Activated CD8-positive, alpha-beta memory T cell treated with anti-CD3 and anti-CD28 coated beads, Interleukin-2, amount 50 U/mL, for 4 hours (primary cell): ENCODE measurements around the gene TMEM181.
A peak's percentile ranks its signal among the peaks of the same experiment; 100 is the strongest.
"Not testable (repeated sequence)": the region's sequence is repeated elsewhere in the genome, so short reads cannot be mapped to it uniquely, and the experiment has no call there.

Source experiments
- DNase-seq: peaks from one replicate; pipeline ENCODE4 v3.0.0-alpha.2; 2020

The TMEM181 gene

DNA sequence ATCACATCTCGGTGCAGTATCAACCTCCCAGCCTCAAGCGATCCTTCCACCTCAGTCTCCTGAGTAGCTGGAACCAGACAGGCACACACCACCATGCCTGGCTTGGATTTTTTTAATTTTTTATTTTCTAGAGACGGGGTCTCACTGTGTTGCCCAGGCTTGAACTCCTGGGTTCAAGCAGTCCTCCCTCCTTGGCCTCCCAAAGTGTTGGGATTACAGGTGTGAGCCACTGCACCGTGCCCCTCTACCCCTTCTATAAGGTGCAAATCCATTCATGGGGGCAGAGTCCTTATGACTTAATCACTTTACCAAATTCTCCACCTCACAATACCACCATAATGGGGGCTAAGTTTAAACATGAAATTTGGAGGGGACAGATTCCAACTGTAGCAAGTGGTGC is 37.7 kb downstream of the TMEM181 start:
- DNase-seq: no peak

DNA sequence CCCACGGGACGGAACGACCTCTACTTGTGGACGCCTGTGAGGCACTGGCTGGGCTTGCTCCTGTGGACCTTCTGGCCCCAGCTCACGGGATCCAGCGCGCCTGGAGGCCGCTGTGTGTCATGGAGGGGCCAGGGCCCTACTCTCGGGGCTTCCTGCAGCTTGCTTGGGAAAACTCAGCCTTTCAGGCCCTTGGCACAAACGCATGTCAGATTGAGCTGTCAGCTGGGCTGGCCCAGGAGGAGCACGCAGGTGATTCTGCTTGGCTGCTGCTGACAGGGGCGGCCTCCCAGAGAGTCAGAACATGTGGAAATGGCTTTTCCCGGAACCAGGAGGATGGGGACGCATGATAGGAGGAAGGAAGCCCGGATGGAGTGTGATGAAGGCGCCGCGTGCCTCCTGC is 39.7 kb downstream of the TMEM181 start:
- DNase-seq: no peak

DNA sequence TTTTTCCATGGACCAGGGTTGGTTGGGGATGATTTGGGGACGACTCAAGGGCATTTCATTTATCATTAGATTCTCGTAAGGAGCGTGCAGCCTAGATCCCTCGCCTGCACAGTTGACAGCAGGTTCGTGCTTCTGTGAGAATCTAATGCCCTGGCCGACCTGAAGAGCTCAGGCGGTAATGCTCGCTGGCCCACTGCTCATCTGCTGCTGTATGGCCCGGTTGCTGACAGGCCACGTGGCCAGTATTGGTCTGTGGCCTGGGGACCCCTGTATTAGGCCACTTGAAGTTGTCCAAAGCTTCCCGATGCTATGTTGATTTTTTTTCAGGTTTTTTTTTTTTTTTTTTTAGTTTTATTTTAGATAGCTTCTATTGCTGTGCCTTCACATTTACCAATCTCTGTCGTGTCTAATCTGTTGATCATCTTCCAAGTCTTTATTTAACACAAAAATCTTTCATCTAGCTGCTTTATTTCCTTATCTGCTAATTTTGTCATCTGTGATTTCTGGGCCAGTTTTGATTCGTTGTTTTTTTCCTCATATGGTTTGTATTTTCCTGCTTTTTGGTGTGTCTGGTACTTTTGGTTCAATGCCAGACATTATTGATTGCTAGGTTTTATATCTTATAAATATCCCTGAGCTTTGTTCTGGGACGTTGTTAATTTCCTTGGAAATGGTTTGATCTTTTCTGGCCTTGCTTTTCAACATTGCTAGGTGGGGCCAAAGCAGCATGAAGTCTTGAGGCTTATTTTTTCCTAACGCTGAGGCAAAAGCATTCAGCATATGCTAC is 43.6 kb downstream of the TMEM181 start:
- no peak for DNase-seq

DNA sequence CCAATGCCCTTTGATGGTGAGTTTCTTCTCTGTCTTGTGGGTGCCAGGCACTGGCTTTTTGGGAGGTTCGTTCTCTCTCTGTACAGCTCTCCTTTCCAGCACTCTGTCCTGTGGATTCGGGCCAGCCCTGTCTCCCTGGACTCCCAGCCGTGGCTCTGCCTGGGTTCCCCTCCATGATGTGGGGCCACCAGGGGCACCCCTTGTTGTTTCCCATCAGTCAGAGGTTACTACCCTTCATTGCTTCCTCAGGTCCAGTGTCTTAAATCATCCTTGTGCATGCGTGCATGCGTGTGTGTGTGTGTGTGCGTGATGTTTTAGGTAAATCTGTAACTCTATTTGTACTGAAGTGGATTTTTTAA is 44.1 kb downstream of the TMEM181 start:
- no peak for DNase-seq

DNA sequence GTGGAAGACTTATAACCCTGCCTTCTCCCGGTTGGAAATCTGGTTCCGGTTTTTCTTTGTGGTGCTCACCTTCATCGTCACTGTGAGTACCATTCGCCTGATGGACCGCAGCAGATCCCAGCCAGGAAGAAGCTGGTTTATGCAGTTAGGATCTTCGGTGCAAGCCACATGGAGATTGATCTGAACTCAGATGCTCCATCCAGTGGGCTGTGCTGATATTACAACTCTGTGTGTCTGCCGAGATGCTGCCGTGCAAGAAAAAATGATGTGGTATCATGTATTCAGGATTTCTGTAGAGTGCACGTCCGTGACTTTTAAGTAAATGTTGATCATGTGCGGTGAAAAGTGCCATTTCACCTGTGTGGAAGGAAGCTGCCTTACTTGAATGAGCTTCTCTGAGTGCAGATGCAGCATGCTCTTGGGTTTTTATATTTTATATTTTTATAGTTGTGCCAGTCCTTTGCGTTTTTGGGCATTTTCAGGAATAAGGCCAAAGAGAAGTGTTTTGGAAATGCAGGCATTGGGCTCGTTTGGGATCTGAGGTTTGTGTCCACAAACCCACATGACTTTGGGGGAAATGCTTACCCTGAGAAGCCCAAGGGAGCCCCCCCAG is 45.5 kb downstream of the TMEM181 start:
- peak; percentile 49 for DNase-seq

DNA sequence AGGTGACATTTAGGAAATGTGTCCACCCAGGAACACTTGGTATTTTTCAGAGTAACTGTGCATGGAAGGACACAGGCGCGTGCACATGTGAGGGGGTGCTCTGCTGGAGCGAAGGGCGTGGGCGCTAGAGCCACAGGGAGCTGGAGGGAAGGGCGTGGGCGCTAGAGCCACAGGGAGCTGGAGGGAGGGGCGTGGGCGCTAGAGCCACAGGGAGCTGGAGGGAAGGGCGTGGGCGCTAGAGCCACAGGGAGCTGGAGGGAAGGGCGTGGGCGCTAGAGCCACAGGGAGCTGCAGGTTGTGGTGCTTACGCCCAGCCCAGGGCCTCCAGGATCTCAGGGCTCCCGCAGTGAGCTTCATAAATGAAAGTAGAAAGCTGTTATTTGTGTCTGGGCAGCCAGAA is 46.1 kb downstream of the TMEM181 start:
- DNase-seq: not testable (repeated sequence)

DNA sequence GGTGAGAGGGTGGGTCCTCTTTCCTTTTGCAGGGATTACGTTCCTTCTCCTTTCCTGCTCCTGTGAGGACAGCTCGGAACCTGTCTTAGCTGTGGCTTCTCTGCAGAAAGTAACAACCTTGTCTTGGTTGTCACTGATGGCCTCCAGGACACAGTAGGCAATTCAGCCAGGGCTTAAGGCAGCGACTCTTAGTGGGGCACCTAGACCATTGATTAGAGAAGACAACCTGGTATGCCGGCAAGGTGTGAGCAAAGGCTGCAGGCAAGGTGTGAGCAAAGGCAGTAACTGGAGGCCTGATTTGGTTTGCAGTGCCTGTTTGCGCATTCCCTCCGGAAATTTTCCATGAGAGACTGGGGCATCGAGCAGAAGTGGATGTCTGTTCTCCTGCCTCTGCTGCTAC is 47.0 kb downstream of the TMEM181 start:
- DNase-seq: no peak

DNA sequence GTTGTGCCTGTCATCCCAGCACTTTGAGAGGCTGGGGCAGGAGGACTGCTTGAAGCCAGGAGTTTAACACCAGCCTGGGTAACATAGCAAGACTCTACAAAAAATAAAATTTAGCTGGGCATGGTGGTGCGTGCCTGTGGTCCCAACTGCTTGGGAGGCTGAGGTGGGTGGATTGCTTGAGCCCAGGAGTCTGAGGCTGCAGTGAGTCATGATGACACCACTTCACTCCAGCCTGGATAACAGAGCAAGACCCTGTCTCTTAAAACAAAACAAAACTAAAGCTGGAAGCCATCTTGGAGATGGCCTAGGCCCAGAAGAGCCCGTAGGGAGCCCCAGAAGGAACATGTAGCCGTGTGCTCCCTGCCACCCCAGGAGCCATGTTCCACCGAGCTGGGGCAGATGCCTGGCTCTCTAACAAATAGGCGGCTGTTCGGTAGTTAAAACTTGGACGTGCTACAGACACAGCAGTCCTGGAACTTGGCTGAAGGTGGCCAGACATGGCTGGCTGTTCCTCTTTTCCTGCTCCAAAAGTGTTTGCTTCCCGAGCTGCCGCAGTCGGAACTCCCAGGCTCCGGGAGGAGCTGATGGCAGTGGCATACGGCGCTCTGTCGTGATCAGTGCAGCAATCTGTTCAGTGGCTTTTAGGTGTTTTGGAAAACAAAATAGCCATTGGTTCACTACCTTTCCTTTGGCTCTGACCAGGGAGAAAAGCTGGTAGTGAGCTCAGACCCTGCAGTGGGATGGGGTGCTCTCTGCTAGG is 47.7 kb downstream of the TMEM181 start:
- DNase-seq: no peak

DNA sequence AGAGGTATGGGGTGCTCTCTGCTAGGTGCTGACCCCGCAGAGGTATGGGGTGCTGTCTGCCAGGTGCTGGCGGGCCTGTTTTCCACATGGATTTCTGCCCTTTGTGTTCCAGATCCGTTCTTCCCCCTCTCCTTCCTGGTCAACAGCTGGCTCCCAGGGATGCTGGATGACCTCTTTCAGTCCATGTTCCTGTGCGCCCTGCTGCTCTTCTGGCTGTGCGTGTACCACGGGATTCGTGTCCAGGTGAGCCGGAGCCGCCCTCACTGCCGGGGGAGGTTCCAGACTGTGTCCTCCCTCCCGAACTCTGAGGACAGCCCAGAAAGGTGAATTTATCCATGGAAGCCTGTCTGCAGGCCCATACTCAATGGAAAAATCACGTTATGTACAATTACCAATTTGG is 48.3 kb downstream of the TMEM181 start:
- no peak for DNase-seq

DNA sequence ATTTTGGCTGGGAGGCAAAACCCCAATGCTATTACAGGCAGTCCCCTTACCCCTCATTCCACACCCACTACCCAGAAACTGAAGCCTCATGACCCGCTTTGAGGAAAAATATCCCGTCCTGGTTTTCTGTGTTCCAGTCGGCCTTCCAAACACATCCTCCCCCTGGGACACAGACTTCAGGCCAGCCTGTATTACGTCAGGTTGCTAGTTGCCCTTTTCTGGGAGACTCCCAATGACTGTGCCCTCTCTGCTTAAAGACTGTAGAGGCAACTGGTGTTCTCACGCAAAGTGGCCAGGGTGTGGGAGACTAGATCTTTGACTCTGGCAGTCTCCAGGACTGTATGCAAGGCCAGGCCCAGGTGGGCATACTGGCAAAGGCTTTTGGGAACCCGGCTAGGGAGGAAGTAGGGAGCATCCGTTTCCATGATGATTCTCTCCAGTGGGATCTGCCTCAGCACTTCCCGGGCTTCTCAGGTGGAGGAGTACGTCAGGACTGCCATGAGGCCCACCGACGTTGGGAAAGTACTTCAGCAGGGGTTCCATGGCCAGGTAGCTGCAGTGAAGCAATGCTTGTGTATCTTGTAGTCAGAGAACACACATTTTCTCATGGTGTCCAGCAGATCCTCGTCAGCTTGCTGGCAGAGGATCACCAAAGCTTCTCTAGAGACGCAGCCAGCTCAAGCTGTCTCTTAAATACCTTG is 49.7 kb downstream of the TMEM181 start:
- DNase-seq: no peak

DNA sequence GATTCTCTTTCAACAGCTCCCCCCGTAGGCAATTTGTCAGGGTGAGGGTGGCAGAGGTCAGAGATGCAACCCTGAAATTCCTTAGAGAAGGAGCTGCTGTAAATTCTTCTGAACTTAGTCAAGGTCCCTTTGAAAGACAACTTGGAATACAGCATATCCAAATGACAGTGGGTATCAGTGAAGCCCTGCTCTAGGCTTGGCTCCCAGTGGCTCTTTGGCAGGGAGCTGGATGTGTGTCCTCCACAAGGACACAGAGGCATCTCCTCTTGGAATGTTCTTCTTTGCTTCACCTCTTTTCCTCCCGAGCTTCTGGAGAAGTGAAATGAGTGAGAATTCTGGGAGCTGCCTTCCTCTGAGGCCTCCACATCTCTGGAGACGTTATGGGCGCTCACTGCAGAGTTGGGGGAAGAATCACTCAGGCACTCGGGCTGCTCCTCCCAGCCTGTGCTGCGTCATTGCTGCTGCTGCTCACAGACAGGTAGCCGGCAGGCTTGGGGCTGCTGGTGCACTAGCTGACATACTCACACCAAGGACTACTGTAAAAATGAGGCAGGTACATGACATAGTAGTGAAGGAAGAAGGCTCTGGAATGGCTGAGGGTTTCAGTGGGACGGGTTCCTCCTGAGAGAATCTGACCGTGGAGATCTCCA is 50.6 kb downstream of the TMEM181 start:
- DNase-seq: no peak

DNA sequence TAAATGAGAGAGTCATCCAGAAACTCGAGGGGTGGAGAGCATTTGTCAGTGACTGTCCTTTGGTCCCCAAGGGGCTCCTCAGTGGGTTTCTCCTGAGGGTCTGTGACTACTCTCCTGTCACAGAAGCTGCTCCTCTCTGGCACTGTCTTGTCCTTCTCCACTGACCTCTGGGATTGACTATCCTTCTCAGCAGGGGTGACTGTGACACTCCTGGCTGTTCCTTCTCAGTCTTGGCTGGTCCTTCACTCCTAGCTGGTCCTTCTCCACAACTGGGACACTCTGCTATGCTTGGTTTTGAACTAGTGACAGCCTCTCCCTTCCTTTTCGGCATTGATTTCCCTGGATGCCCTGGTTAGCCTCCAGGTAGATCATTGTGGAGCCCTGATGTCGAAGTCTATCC is 51.1 kb downstream of the TMEM181 start:
- no peak for DNase-seq

DNA sequence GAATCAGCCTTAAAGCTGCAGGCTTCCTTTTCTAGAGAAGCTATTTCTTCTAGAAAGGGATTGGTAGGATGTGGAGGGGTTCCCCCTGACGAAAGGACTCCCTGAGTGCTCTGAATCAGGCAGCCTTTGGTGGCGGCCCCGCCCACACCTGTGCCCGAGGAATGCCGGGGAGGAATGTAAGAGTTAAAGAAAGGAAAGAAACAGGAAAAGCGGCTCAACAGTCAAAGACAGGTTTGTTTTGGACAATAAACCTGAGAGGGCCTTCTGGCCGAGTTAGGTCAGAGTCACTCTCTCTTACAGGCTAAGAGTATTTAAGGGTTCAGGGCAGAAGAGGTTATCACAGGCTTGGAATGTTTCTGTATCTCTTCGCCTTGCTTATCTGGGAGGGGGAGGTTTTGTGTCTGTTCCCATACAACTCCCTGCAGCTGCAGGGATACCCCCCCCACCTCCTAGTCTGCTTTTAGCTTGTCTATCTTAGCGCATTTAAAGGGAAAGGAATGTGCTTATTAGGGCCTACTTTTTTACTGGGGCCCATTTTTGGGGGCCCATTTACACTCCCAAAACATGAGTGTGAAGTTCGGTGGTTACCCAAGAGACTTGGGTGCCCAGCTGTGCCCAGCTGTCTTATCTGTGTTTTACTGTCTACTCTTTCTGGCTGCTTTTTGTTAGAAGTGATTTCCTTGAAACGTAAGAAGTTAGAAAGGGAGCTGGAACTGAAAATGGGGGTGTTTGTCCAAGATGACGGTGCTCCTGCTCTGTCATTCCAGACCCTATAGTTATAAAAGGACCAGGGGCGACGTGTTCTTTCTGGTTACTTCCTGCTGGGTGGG is 51.9 kb downstream of the TMEM181 start:
- no peak for DNase-seq

DNA sequence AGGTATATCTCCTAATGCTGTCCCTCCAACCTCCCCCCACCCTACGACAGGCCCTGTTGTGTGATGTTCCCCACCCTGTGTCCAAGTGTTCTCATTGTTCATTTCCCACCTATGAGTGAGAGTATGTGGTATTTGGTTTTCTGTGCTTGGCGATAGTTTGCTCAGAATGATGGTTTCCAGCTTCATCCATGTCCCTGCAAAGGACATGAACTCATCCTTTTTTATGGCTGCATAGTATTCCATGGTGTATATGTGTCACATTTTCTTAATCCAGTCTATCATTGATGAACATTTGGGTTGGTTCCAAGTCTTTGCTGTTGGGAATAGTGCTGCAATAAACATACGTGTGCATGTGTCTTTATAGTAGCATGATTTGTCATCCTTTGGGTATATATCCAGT is 54.7 kb downstream of the TMEM181 start:
- DNase-seq: not testable (repeated sequence)

DNA sequence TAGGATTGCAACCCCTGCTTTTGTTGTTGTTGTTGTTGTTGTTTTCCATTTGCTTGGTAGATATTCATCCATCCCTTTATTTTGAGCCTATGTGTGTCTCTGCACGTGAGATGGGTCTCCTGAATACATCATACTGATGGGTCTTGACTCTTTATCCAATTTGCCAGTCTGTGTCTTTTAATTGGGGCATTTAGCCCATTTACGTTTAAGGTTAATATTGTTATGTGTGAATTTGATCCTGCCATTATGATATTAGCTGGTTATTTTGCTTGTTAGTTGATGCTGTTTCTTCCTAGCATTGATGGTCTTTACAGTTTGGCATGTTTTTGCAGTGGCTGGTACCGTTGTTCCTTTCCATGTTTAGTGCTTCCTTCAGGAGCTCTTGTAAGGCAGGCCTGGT is 58.4 kb downstream of the TMEM181 start:
- DNase-seq: not testable (repeated sequence)

DNA sequence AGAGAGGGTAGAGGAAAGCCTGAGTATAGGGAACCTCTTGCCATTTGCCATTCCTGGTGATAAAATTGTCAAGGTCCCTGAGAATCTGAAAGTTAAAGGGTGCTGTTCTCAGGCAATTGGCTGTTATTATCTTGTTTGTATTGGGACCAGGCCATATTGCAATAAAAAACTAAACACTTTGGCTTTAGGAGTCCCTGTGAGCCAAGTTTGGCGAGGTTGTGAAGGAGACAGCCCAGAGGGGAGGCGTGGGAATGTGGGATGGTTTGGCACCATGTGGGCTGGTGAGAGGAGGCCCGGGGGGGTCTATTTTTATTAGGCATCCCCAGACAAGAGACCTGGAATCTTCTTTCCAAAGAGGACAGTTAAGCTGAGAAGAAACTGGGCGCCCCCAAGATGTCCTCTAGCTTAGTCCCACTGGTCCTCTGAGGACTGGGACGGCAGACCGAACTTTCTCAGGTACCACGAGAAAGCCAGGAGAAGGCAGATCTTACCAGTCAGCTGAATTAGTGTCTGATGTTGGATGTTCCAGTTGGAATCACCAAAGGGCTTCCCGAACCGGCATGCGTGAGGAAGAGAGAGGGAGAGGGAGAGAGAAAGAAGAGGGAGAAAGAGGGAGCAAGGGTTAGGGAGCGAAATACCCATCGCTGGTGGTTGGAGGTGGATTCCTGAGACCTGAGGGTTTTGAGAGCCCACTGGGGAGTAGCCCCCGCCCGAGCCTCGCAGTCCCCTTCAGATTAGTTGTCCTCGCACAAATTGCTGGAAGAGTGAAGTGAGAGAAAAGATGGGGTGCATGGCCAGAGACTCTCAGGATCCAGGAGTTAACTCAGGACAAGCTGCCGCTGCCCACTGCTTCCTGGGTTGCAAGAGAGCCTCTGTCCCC is 60.3 kb downstream of the TMEM181 start:
- no peak for DNase-seq

DNA sequence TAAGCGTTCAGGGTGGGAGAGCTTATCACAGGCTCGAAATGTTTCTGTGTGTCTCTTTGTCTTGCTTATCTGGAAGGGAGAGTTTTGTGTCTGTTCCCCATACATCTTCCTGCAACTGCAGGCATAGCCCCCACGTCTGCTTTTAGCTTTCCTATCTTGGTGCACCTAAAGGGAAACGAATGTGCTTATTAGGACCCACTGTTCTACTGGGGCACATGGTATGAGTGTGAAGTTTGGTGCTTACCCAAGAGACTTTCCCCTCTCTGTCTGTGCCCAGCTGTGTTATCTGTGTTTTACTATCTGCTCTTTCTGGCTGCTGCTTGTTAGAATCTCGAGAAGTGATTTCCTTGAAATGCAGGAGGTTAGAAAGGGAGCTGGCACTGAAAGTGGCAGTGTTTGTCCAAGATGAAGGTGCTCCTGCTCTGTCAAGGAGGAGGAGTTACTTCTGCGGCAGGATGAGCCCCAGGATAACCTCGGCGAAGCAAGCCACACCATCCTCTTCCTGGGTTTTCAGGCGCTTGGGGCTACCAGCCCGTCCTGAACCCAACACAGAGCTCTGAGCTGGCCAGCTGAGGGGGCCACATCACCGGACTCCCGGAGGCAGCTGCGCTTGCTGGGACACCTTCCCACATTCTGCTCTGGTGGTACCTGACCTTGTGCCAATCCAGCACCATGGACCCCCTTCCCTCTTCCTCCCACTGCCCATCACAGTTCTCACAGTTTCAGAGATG is 61.2 kb downstream of the TMEM181 start:
- no peak for DNase-seq

DNA sequence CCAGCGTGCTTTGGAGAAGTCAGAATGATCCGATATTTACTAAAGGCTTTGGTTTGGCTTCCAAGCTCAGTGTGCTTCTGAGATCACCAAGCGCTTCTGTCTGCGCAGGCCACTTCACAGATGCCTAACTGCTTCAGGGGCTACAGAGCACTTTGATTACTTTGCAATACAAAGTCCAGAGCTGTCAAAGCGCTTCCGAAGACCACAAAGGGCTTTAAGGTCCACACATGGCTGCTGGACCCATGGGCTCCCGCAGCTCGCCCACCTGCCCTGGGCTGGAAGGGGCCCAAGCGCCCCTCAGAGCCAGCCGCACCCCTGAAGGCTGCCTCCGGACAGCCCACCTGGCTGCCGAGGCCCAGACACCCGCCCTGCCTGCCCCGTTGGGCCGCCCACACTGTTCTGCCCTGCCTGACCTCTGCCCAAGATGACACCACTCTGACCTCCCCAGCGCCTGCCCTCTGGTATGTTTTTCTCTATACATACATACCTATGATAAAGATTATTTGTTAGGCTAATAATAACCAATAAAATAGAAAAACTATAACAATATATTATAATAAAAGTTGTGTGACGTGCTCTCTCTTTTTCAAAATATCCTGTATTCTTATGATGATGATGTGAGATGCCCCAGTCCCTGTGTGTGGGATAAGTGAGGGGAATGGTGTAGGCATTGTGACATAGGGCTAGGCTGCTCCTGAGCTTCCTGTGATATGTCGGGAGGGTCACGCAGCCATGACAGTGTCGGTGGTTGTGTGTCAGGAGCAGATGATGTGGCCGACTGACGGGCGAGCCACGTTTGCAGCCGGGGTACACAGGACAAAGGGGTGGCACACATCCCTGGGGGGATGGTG is 62.0 kb downstream of the TMEM181 start:
- DNase-seq: no peak

DNA sequence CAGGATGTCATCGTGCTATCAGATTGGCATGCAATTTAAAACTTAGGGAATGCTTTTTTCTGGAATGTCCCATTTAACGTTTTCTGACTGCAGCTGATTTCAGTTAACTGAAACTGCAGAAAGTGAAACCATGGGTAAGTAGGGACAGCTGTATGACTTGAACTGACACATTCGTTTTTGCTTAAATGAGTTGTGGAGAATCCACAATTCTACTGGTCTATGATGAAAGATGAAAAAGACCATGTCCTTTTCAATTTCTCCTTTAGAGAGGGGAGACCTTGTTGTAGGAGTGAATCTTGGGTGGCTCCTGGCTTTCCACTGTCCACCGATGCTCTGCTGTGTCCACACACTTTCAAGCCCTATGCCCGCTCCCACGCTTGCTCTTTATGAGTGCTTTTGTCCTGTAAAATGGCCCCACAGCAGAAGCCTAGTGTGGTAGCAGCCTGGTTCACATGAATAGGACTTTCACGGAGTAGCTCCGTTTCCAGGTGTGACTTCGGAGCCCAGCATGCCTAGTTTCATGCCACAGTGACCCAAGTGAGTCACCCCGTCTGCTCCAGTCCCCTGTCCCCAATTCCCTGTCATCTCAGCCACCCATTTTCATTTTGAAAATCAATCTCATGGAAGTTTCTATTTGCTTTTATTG is 62.8 kb downstream of the TMEM181 start:
- no peak for DNase-seq
